Left ventricle myocardium inferior (tissue), 1 donor: ENCODE results near the gene TEKT5. TPM values are rescaled to one million over a fixed set of nuclear protein-coding genes. Genes with fewer than 3 reads are reported as not detected.
A peak's percentile ranks its signal among the peaks of the same experiment; 100 is the strongest.

Source experiments
- DNase-seq: peaks from one replicate; pipeline ENCODE4 v3.0.0-alpha.2; 2020
- H3K27ac ChIP-seq: fragments of 200-600 bp; replicated peaks from 2 replicates; pipeline ENCODE4 v1.8.0; 2021
- H3K27me3 ChIP-seq: fragments of 200-600 bp; 2 replicates; pipeline ENCODE4 v1.8.0; 2021; ENCODE audit warnings: low read depth
- H3K36me3 ChIP-seq: fragments of 200-600 bp; 2 replicates; pipeline ENCODE4 v1.8.0; 2021
- H3K4me1 ChIP-seq: fragments of 200-600 bp; 2 replicates; pipeline ENCODE4 v1.8.0; 2021
- H3K4me3 ChIP-seq: fragments of 200-600 bp; 2 replicates; pipeline ENCODE4 v1.8.0; 2021; ENCODE audit warnings: mild to moderate bottlenecking, moderate library complexity
- H3K9me3 ChIP-seq: fragments of 200-600 bp; replicated peaks from 2 replicates; pipeline ENCODE4 v1.8.0; 2021
- intact Hi-C: fragments of 100-400 bp; cut with micrococcal nuclease; formaldehyde crosslinking; loops from one replicate; pipeline ENCODE4 v1.11.0; 2022
- total RNA-seq: library from RNA; stranded (reverse); fragmentation: NEBNext Ultra II Directional; extraction: Animal tissue kit (Norgen Biotek cat#: 25700); gene quantifications from one replicate; pipeline ENCODE4 v1.2.1, GENCODE V29; 2021
- TF ChIP-seq, protein P1 (sequence below): fragments of 200-600 bp; IDR thresholded peaks from 2 replicates; pipeline ENCODE4 v1.8.0; 2021; ENCODE audit warnings: antibody characterized with exemption, mild to moderate bottlenecking, borderline replicate concordance
- donor health status: DM: no; HTN: yes; CAD: no; lungs with severe emphysema.

The TEKT5 gene
- total RNA-seq, 1 donor from 2014 or later: not detected

GRCh38 chr16:10668322-10669045 is 26.2 kb downstream of the TEKT5 start:
- TF ChIP-seq, protein P1, sequence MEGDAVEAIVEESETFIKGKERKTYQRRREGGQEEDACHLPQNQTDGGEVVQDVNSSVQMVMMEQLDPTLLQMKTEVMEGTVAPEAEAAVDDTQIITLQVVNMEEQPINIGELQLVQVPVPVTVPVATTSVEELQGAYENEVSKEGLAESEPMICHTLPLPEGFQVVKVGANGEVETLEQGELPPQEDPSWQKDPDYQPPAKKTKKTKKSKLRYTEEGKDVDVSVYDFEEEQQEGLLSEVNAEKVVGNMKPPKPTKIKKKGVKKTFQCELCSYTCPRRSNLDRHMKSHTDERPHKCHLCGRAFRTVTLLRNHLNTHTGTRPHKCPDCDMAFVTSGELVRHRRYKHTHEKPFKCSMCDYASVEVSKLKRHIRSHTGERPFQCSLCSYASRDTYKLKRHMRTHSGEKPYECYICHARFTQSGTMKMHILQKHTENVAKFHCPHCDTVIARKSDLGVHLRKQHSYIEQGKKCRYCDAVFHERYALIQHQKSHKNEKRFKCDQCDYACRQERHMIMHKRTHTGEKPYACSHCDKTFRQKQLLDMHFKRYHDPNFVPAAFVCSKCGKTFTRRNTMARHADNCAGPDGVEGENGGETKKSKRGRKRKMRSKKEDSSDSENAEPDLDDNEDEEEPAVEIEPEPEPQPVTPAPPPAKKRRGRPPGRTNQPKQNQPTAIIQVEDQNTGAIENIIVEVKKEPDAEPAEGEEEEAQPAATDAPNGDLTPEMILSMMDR: peak; percentile 63
- no peaks in the 10 kb centered on the region for H3K36me3 ChIP-seq
- H3K27me3 ChIP-seq: no peaks in the 10 kb centered on the region
- no peak for DNase-seq
- no peaks in the 10 kb centered on the region for H3K9me3 ChIP-seq
- intact Hi-C loops: no loop called here
- peaks cover 9% of the 10 kb centered on the region for H3K4me1 ChIP-seq
- H3K4me3 ChIP-seq: no peak overlapping the region
- H3K27ac ChIP-seq: no peak overlapping the region

GRCh38 chr16:10667239-10667638 is 27.5 kb downstream of the TEKT5 start:
- peaks cover 20% of the 10 kb centered on the region for H3K4me1 ChIP-seq
- H3K36me3 ChIP-seq: no peaks in the 10 kb centered on the region
- H3K9me3 ChIP-seq: no peaks in the 10 kb centered on the region
- no peak overlapping the region for H3K4me3 ChIP-seq
- no peak overlapping the region for H3K27ac ChIP-seq
- no peak for DNase-seq
- no peaks in the 10 kb centered on the region for H3K27me3 ChIP-seq
- TF ChIP-seq, protein P1: no peak
- intact Hi-C loops: no loop called here

- H3K9me3 ChIP-seq: no peaks in the 10 kb centered on the region
- intact Hi-C loops: no loop called here
- no peaks in the 10 kb centered on the region for H3K27me3 ChIP-seq
- H3K27ac ChIP-seq: no peak overlapping the region
- DNase-seq: no peak
- H3K4me3 ChIP-seq: no peak overlapping the region
- peaks cover 20% of the 10 kb centered on the region for H3K4me1 ChIP-seq
- no peaks in the 10 kb centered on the region for H3K36me3 ChIP-seq
- TF ChIP-seq, protein P1: no peak
Observed at GRCh38 chr16:10666291-10666690, 28.4 kb downstream of the TEKT5 start.

DNA sequence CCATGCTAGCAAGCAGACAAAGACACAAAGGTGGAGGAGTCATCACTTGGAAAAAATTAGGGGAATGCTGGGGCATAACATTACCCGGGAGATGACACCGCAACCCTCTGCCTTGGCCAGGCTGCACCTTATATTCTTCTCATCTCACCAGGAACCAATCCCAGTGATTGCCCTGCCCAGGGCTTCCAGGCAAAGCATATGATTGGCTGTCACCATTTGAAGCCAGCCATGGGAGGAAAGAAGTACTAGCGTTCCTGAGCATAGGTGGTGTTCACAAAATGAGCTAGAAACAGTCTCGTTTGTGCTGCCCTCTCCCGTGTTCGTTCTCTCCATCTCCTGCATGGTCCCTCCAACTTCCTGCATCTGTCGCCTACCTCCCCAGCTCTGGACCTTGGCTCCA is 29.6 kb downstream of the TEKT5 start:
- Histone ChIP-seq H3K36me3 (no peaks in the 10 kb centered on the region), H3K9me3 (no peaks in the 10 kb centered on the region), H3K4me1 (peaks cover 20% of the 10 kb centered on the region), H3K4me3 (no peak overlapping the region), H3K27me3 (no peaks in the 10 kb centered on the region), H3K27ac (no peak overlapping the region)
- no peak for DNase-seq
- intact Hi-C loops: no loop called here
- TF ChIP-seq, protein P1: no peak

DNA sequence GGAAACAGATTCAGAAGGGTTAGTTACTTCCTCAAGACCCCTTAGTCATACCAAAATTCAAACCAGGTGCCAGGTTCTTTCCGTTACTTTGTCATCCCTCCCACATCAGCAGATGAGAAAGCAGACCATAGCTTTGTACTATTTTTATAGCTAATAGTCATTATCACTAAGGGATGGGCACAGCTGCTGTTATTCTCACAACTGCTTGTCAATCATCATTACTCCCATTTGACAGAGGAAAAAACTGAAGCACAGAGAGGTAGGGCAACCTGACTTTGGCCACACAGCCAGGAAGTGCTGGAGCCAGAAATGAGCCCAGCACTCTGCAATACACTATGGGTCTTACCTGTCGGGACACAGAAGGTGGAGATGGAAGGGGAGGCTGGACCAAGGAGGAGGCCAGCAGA is 30.0 kb downstream of the TEKT5 start:
- H3K4me1 ChIP-seq: peaks cover 20% of the 10 kb centered on the region
- no peaks in the 10 kb centered on the region for H3K36me3 ChIP-seq
- intact Hi-C loops: no loop called here
- H3K9me3 ChIP-seq: no peaks in the 10 kb centered on the region
- no peak for DNase-seq
- TF ChIP-seq, protein P1: no peak
- H3K27me3 ChIP-seq: no peaks in the 10 kb centered on the region
- H3K4me3 ChIP-seq: no peak overlapping the region
- H3K27ac ChIP-seq: no peak overlapping the region
